Measurements from ENCODE around the gene LHX3. TPM values are rescaled to one million over a fixed set of nuclear protein-coding genes. Genes with fewer than 3 reads are reported as not detected.

Gene LHX3
- total and polyA plus RNA-seq, 8 donors = not detected

DNA sequence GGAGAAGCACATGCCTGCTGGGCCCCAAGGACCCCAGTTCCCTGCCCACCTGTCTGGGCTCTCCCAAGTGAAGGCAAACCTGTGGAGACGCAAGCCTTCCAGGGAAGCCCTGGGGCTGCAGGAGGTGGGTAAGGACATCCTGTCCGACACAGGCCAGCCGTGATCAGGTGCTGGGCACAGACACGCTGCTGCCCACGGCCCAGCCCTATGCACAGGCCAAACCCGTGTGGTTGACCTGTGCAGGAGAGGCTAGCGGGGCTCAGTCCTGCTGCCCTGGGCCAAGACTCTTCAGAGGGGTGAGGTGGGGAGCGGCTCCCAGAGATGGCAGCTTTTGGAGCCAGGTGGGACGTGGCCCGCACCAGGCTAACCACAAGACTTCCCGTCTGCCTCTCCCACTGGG is 14.3 kb downstream of the LHX3 start:
- H3K27me3 ChIP-seq = peaks cover 0 to 32% (median 12%) of the 10 kb centered on the region in 4 donors
- TF ChIP-seq, protein P1, sequence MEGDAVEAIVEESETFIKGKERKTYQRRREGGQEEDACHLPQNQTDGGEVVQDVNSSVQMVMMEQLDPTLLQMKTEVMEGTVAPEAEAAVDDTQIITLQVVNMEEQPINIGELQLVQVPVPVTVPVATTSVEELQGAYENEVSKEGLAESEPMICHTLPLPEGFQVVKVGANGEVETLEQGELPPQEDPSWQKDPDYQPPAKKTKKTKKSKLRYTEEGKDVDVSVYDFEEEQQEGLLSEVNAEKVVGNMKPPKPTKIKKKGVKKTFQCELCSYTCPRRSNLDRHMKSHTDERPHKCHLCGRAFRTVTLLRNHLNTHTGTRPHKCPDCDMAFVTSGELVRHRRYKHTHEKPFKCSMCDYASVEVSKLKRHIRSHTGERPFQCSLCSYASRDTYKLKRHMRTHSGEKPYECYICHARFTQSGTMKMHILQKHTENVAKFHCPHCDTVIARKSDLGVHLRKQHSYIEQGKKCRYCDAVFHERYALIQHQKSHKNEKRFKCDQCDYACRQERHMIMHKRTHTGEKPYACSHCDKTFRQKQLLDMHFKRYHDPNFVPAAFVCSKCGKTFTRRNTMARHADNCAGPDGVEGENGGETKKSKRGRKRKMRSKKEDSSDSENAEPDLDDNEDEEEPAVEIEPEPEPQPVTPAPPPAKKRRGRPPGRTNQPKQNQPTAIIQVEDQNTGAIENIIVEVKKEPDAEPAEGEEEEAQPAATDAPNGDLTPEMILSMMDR (IDR thresholded peaks at IDR 0.05) = no peak
- no peaks in the 10 kb centered on the region for H3K36me3 ChIP-seq
- FAIRE-seq (no peak), DNase-seq (no peak), ATAC-seq (no peak)
- WGBS, 2 donors = 54 to 69% methylated on average over 11 of the region's 11 CpGs
- H3K4me3 ChIP-seq = no peak overlapping the region
- no peaks in the 10 kb centered on the region for H3K4me1 ChIP-seq
- intact Hi-C loops (cut with DNase I) = no loop called here
- no peak overlapping the region for H3K27ac ChIP-seq
- H3K9me3 ChIP-seq = no peaks in the 10 kb centered on the region

DNA sequence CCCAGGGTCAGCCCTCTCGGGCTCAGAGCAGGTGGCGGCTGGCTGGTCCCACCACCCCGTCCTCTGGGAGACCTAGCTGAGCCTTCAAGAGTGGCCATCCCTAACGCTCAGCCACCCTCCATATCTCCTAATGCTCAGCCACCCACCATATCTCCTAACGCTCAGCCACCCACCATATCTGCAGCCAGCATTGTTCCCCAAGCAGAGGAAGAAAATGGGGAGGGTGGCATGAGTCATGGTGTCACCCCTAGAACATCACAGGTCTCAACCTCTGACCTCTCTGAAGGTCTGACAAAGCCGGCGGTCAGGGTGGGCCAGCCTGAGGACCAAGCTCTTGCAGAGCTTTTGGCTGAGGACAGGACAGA is 14.7 kb downstream of the LHX3 start:
- DNase-seq (no peak), ATAC-seq (no peak), FAIRE-seq (no peak)
- Histone ChIP-seq H3K36me3 (no peaks in the 10 kb centered on the region), H3K9me3 (no peaks in the 10 kb centered on the region), H3K4me1 (no peaks in the 10 kb centered on the region), H3K27ac (no peak overlapping the region), H3K4me3 (no peak overlapping the region), H3K27me3 (peaks cover 0 to 32% (median 12%) of the 10 kb centered on the region in 4 donors)
- WGBS, 2 donors = 56 to 75% methylated on average over 6 to 7 of the region's 7 CpGs
- TF ChIP-seq, protein P1 (IDR thresholded peaks at IDR 0.05) = no peak
- intact Hi-C loops (cut with DNase I) = no loop called here

DNA sequence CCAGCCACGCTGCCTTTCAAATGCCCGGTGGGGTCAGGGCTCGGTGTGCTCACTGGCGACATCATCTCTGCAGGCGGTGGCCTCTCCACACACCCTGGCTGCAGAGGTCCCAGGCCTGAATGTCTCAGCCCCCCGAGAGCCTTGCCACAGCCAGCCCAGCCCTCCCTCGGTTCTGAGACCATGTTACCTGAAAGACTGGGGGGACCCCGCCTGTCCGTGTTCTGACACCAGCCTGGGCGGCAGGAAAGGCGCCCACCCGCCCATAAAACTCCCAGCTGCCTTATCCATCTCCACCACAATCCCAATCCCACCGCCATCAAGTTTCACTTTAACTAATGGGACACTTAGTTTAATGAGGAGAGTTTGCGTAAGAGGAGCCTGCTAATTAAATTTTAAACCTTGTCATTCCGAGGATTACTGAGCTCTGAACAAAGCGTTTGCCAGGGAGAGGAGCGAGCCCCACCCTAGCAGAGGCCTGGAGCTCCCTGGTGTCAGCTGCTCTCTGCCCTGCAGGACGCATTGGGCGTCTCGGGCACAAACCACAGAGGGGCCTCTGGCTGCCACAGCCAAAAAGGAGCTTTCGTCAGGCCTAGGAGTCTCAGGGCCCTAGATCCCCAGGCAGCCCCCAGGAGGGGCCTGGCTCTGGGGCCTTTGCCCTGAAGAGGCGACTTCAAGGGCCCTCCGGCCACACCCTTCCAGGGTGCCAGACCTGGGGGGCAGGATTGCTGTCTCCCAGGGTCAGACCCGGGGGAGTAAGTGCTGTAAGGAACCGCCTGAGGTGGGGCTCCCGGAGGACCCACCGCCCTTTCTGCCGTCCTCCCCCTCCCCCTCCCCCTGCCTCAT is 15.3 kb downstream of the LHX3 start:
- H3K4me3 ChIP-seq = no peak overlapping the region
- intact Hi-C loops (cut with DNase I) = no loop called here
- no peak overlapping the region for H3K27ac ChIP-seq
- DNase-seq = peak in 1 of 6 donors; percentile 43
- 30 to 39% methylated on average over 24 to 28 of the region's 28 CpGs for WGBS, 2 donors
- no peaks in the 10 kb centered on the region for H3K9me3 ChIP-seq
- FAIRE-seq = no peak
- no peaks in the 10 kb centered on the region for H3K36me3 ChIP-seq
- no peaks in the 10 kb centered on the region for H3K4me1 ChIP-seq
- H3K27me3 ChIP-seq = peaks cover 0 to 32% (median 12%) of the 10 kb centered on the region in 4 donors
- no peak for ATAC-seq
- TF ChIP-seq, protein P1 (IDR thresholded peaks at IDR 0.05) = no peak

DNA sequence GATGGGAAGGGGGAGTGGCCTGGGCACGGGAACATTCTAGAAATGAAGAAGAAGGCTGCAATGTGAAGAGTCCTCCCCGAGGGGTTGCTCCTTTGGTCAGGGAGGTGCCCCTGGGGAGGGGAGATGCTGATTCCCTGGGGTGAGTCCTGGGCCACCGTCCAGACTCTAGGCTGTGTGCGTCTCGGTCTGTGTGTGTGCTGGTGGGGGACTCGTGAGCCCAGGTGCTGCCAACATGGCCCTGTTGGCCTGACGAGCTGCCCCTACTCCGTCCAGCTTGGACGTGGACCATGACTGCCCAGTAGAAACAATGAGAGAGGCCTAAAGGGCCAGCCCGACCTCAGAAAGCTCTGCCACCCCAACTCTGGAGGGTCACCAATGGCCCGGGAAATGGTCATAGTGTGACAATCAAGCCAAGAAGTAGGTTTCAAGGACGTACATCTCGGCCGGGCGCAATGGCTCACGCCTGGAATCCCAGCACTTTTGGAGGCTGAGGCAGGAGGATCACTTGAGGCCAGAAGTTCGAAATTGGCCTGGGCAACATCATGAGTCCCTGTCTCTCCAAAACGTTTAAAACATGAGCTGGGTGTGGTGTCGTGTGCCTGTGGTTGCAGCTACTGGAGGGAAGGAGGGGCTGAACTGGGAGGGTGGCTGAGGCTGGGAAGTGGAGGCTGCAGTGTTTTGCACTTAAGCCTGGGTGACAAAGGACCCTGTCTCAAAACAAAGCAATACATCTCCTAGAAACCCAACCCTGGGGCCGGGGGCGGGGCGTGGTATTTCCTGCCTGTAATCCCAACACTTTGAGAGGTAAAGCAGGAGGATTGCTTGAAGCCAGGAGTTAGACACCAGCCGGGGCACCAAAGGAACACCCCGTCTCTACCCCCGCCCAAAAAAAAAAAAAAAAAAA is 17.0 kb downstream of the LHX3 start:
- no peak for FAIRE-seq
- intact Hi-C loops (cut with DNase I) = no loop called here
- ATAC-seq = no peak
- WGBS, 2 donors = 51 to 59% methylated on average over 25 of the region's 25 CpGs
- Histone ChIP-seq H3K4me3 (no peak overlapping the region), H3K9me3 (no peaks in the 10 kb centered on the region), H3K36me3 (no peaks in the 10 kb centered on the region), H3K27ac (no peak overlapping the region), H3K27me3 (peaks cover 0 to 21% (median 9%) of the 10 kb centered on the region in 4 donors), H3K4me1 (no peaks in the 10 kb centered on the region)
- peak in 1 of 6 donors; percentile 40 for DNase-seq
- TF ChIP-seq, protein P1 (IDR thresholded peaks at IDR 0.05) = no peak
